Prostate gland (tissue), 2 donors: ENCODE results near the gene DLG2.

Source experiments
- POLR2A ChIP-seq: fragments of 450-650 bp; IDR thresholded peaks from one replicate; pipeline ENCODE4 v1.6.1; 2016; ENCODE audit warnings: antibody characterized with exemption, mild to moderate bottlenecking
- TF ChIP-seq, protein P1 (sequence below), 4 experiments: fragments of 200-600 bp in 2 of 4; fragments of 450-650 bp in 2 of 4; sonication (generic) in 2 of 4; IDR thresholded peaks; 1 replicate in 3 of 4; 2 replicates in 1 of 4; pipeline ENCODE4 v1.5.1; 2016 to 2019; ENCODE audit warnings: antibody characterized with exemption in 4 of 4, mild to moderate bottlenecking in 2 of 4, moderate library complexity in 2 of 4

GRCh38 chr11:83722392-83723119 lies 1904.6 kb downstream of the DLG2 start:
- TF ChIP-seq POLR2A: no peak
- TF ChIP-seq, protein P1, sequence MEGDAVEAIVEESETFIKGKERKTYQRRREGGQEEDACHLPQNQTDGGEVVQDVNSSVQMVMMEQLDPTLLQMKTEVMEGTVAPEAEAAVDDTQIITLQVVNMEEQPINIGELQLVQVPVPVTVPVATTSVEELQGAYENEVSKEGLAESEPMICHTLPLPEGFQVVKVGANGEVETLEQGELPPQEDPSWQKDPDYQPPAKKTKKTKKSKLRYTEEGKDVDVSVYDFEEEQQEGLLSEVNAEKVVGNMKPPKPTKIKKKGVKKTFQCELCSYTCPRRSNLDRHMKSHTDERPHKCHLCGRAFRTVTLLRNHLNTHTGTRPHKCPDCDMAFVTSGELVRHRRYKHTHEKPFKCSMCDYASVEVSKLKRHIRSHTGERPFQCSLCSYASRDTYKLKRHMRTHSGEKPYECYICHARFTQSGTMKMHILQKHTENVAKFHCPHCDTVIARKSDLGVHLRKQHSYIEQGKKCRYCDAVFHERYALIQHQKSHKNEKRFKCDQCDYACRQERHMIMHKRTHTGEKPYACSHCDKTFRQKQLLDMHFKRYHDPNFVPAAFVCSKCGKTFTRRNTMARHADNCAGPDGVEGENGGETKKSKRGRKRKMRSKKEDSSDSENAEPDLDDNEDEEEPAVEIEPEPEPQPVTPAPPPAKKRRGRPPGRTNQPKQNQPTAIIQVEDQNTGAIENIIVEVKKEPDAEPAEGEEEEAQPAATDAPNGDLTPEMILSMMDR (IDR thresholded peaks at IDR 0.05): peak in 1 of 4 experiments; percentile 27
